ENCODE measurements around the gene FGFR3.

FGFR3 gene

GRCh38 chr4:1792832-1793495 lies at the start of gene FGFR3:
FGFR3 (plus strand) TSS chr4:1793293; CDS start chr4:1793935, 642 bp downstream.
- no peak for DNase-seq

DNA sequence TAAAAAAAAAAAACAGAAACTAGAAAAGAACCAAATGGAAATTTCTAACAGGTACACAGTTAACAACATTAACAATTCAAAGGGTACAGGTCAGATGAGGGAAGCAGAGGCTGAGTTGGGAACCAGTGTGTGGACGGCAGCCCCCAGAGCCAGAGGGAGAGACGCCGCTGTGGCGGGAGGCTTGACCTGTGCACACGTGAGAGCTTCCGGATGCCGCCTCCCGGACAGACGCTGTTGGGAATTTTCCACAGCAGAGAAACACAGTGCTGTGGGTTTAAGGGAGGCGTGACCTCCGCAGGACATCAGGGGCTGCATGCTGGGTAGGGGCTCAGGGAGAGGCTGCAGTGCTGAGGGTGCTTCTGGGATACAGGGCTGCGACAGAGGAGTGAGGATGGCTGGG lies 49.5 kb upstream of the FGFR3 start:
- no peak for DNase-seq

- DNase-seq = no peak
These were observed 49.1 kb upstream of the FGFR3 start for GRCh38 chr4:1743975-1744374.

GRCh38 chr4:1744552-1744951 lies 48.5 kb upstream of the FGFR3 start:
- no peak for DNase-seq

- DNase-seq = no peak
These were observed 47.9 kb upstream of the FGFR3 start for GRCh38 chr4:1745165-1745564.

DNA sequence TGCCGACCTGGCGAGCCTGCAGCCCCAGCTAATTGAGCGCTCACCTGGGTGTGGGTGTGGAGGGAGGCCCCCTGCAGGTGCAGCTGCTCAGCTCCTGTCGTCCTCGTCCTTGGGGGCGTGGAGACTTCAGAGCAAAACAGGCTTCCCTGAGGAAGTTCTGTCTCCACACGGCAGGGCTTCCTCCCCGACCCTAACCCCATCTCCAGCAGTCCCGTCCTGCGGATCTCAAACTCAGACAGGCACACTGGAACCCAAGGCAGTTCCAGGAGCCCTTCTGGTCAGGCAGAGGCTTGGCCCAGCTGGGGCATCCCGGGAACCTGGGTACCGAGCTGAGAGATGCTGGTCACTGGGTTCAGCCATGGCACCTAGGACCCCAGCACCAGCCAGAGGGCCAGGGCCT lies 47.4 kb upstream of the FGFR3 start:
- DNase-seq = no peak

- peak; percentile 62 for DNase-seq
These were observed 46.8 kb upstream of the FGFR3 start for GRCh38 chr4:1746265-1746691.

- no peak for DNase-seq
These were observed 46.0 kb upstream of the FGFR3 start for GRCh38 chr4:1746919-1747602.

- DNase-seq = no peak
These were observed 45.5 kb upstream of the FGFR3 start for GRCh38 chr4:1747603-1747967.

GRCh38 chr4:1748465-1748995 lies 44.6 kb upstream of the FGFR3 start:
- peak; percentile 70 for DNase-seq

DNA sequence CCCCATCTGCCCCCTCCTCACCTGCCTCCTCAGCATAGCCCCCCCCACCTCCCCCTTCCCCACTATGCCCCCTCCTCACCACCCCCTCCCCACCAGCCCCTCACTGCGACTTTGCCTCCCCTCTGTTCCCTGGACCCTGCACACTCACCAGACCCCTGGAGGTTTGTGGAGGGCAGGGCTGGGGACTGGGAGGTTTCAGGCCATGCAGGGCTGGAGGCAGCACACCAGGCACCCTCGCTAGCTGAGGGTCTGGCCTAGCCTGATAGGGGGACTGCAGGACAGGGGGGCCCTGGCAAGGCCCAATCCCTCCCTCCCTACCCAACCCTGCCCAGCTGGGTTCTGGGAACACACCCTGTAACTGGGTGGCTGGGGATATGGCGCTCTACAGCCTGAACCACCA lies 43.7 kb upstream of the FGFR3 start:
- no peak for DNase-seq

DNA sequence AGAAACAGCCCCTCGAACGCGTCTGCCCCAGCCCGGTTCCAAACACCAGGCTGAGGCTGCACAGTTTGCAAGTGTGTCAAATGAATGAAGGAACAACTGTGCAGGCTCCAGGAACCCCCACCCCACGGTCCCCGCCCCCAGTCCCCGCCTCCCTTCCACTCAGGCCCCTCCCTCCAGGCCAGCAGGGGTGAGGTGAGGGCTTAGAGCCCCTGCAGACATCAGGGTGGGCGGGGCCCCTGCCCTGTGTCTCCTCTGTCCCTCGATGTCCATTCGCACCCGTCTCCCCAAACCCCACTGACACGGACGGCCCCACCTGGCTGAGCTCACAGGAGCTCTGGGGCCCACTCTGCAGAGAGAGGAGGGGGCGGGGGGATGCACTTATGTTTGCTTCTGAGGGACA lies 43.3 kb upstream of the FGFR3 start:
- DNase-seq = no peak

GRCh38 chr4:1750381-1751154 lies 42.5 kb upstream of the FGFR3 start:
- DNase-seq = no peak

GRCh38 chr4:1751155-1751918 lies 41.8 kb upstream of the FGFR3 start:
- DNase-seq = no peak

DNA sequence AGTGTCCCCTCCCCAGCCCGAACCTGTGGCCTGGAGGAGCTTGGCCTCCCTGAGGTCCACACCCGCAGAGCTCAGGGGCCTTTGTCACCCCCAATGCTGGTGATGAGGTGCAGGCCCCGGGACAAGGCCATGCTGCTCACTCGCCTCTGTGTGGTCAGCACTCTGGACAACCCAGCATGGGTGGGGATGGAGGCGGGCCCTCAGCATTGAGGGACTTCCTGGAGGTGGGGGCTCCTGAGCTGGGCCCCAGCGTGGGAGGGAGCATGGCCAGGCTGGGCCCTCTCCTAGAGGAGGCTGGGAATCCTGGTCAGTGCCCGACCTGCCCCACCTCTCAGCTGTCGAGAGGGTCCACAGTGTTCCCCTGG lies 41.2 kb upstream of the FGFR3 start:
- DNase-seq = no peak

- no peak for DNase-seq
These were observed 40.6 kb upstream of the FGFR3 start for GRCh38 chr4:1752284-1753041.

- DNase-seq = no peak
These were observed 39.8 kb upstream of the FGFR3 start for GRCh38 chr4:1753294-1753696.

DNA sequence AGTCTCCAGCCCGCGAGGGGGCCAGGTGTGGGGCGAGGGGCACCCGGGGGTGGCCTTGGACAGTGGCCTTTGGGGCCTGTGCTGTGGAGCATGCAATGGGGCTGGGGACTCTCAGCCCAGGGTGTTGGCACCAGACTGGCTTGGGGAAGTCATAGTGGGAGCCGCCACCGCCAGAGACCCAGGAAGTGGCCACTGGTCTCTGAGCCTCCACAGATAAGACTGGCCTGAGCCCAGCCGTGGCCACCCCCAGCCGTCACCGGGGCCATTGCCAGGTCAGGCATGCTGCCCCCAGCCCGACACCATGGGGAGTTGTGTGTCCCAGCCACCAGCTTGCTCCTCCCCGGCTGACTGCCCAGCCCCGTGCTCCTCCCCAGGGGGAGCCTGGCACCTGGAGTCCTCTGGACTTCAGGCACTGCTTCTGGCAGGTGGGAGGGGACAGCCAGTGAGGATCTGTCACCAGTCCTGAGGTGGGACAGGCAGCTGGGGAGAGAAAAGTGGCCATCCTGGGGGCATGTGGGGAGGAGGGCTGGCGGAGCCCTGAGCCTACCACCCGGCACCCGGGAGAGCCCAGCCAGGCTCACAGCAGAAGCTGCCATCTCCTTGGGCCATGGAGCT lies 39.3 kb upstream of the FGFR3 start:
- DNase-seq = no peak

DNA sequence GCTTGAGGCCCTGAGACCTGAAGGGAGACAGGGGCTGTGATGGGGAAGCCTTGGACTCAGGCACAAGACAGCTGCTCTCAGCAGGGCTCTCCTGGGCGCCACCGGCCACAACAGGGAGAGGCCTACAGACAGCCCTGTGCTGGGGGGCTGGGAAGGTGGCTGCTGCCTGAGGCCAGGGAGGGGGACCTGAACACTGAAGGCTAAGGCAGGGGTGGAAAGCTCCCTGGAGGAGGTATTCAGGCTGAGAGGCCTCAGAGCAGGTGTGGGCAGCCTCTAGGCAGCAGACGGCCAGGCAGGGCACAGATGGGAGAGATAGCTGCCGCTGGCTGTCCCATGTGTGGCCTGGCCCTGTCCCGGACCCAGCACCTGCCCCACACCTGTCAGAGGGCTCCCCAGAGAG lies 38.8 kb upstream of the FGFR3 start:
- no peak for DNase-seq

DNA sequence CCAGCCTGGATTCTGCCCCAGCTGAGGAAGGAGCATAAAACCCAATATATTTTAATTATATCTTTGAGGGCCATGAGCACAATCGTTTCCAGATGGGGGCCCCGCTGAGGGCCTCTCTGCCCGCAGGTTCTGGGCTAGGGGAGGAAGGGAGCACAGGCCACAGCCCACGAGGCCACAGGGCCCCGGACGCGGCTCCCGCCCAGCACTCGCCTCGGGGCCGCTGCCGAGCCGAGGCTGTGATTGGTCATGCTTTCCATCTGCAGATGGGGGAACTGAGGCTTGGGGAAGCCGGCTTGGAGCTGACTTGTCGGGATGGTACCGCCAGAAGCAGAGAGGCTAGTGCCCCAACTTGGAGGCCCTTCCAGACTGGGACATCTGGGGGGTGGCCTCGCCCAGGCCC lies 37.8 kb upstream of the FGFR3 start:
- DNase-seq = no peak

GRCh38 chr4:1756079-1756478 lies 37.0 kb upstream of the FGFR3 start:
- no peak for DNase-seq
